DND-41 (cell line): ENCODE data around the gene FNBP1L.

ENCODE experiments used
- ATAC-seq: fragments of 200-7000 bp; cut with Tn5 transposase; 3 replicates; pipeline ENCODE4 v1.9.1; 2021; ENCODE audit warnings: low read depth; ENCODE audit not compliant: insufficient read depth
- DNase-seq: peaks from one replicate; pipeline ENCODE4 v3.0.0-alpha.2; 2020
- H2AFZ ChIP-seq: 2 replicates; pipeline ENCODE4 v1.6.0; 2012; ENCODE audit warnings: low read depth, low read length
- H3K27ac ChIP-seq: 2 replicates; pipeline ENCODE4 v1.5.1; 2012; ENCODE audit warnings: low read length, inconsistent platforms
- H3K27me3 ChIP-seq: fragments of 200-600 bp; sonication (generic); 2 replicates; pipeline ENCODE4 v1.6.0; 2012; ENCODE audit warnings: low read length, mild to moderate bottlenecking, inconsistent platforms; ENCODE audit not compliant: insufficient read depth, poor library complexity
- H3K36me3 ChIP-seq: 2 replicates; pipeline ENCODE4 v1.5.1; 2012; ENCODE audit warnings: low read length, inconsistent platforms; ENCODE audit not compliant: insufficient read depth
- H3K4me1 ChIP-seq: 2 replicates; pipeline ENCODE4 v1.5.1; 2012; ENCODE audit warnings: mild to moderate bottlenecking, low read length; ENCODE audit not compliant: insufficient read depth
- H3K4me2 ChIP-seq: 2 replicates; pipeline ENCODE4 v1.6.0; 2012; ENCODE audit warnings: mild to moderate bottlenecking, moderate library complexity, low read length, inconsistent platforms; ENCODE audit not compliant: insufficient read depth
- H3K4me3 ChIP-seq, 2 experiments: fragments of 200-600 bp in 1 of 2; shearing (Covaris generic) in 1 of 2; 2 replicates each; pipeline ENCODE4 v1.5.1; 2012 to 2016; ENCODE audit warnings: inconsistent platforms in 2 of 2, low read length in 2 of 2, mild to moderate bottlenecking in 2 of 2, low read depth in 1 of 2, moderate library complexity in 1 of 2
- H3K79me2 ChIP-seq: 2 replicates; pipeline ENCODE4 v1.6.0; 2012; ENCODE audit warnings: low read length, inconsistent platforms; ENCODE audit not compliant: insufficient read depth
- H3K9ac ChIP-seq: 2 replicates; pipeline ENCODE4 v1.6.0; 2012; ENCODE audit warnings: low read depth, mild to moderate bottlenecking, inconsistent platforms, low read length, moderate library complexity
- H3K9me3 ChIP-seq: 2 replicates; pipeline ENCODE4 v1.5.1; 2012; ENCODE audit warnings: low read length, moderate library complexity, mild to moderate bottlenecking, inconsistent platforms; ENCODE audit not compliant: insufficient read depth, severe bottlenecking
- H4K20me1 ChIP-seq: 2 replicates; pipeline ENCODE4 v1.6.0; 2012; ENCODE audit warnings: low read length; ENCODE audit not compliant: insufficient read depth
- CTCF ChIP-seq: IDR thresholded peaks from 2 replicates; pipeline ENCODE4 v1.5.1; 2012; ENCODE audit warnings: borderline replicate concordance, low read length, moderate library complexity, mild to moderate bottlenecking; ENCODE audit not compliant: poor library complexity, severe bottlenecking; ENCODE audit errors: extremely low read depth
- EZH2 ChIP-seq: IDR thresholded peaks from 3 replicates; pipeline ENCODE4 v1.6.1; 2012; ENCODE audit warnings: borderline replicate concordance, low read depth, mild to moderate bottlenecking, moderate library complexity, low read length, inconsistent platforms; ENCODE audit not compliant: severe bottlenecking

The FNBP1L gene

GRCh38 chr1:93592551-93592949 lies 144.6 kb downstream of the FNBP1L start:
- TF ChIP-seq CTCF = no peak
- no peak for TF ChIP-seq EZH2
- no peak overlapping the region for H3K9ac ChIP-seq
- no peak overlapping the region for H2AFZ ChIP-seq
- H3K27ac ChIP-seq = no peak overlapping the region
- H3K4me3 ChIP-seq = no peak overlapping the region
- H3K27me3 ChIP-seq = no peaks in the 10 kb centered on the region
- H4K20me1 ChIP-seq = no peaks in the 10 kb centered on the region
- H3K79me2 ChIP-seq = no peaks in the 10 kb centered on the region
- DNase-seq = no peak
- H3K4me1 ChIP-seq = no peaks in the 10 kb centered on the region
- ATAC-seq = no peak
- H3K36me3 ChIP-seq = no peaks in the 10 kb centered on the region
- H3K4me2 ChIP-seq = no peak overlapping the region
- no peaks in the 10 kb centered on the region for H3K9me3 ChIP-seq

- H4K20me1 ChIP-seq = no peaks in the 10 kb centered on the region
- H3K4me3 ChIP-seq = no peak overlapping the region
- no peak overlapping the region for H3K4me2 ChIP-seq
- no peak overlapping the region for H3K9ac ChIP-seq
- no peaks in the 10 kb centered on the region for H3K27me3 ChIP-seq
- TF ChIP-seq EZH2 (no peak), CTCF (no peak)
- no peak overlapping the region for H2AFZ ChIP-seq
- no peaks in the 10 kb centered on the region for H3K4me1 ChIP-seq
- no peaks in the 10 kb centered on the region for H3K36me3 ChIP-seq
- no peaks in the 10 kb centered on the region for H3K9me3 ChIP-seq
- no peaks in the 10 kb centered on the region for H3K79me2 ChIP-seq
- DNase-seq (no peak), ATAC-seq (no peak)
- H3K27ac ChIP-seq = no peak overlapping the region
Observed at GRCh38 chr1:93593854-93594602, 146.1 kb downstream of the FNBP1L start.

GRCh38 chr1:93594603-93594880 lies 146.6 kb downstream of the FNBP1L start:
- Histone ChIP-seq H3K9ac (no peak overlapping the region), H3K4me2 (no peak overlapping the region), H3K27me3 (no peaks in the 10 kb centered on the region), H3K79me2 (no peaks in the 10 kb centered on the region), H3K27ac (no peak overlapping the region), H3K36me3 (no peaks in the 10 kb centered on the region), H4K20me1 (no peaks in the 10 kb centered on the region), H3K4me1 (no peaks in the 10 kb centered on the region), H3K9me3 (no peaks in the 10 kb centered on the region), H2AFZ (no peak overlapping the region), H3K4me3 (no peak overlapping the region)
- TF ChIP-seq CTCF (no peak), EZH2 (no peak)
- no peak for DNase-seq
- ATAC-seq = no peak

- H3K27me3 ChIP-seq = no peaks in the 10 kb centered on the region
- H4K20me1 ChIP-seq = no peaks in the 10 kb centered on the region
- no peaks in the 10 kb centered on the region for H3K9me3 ChIP-seq
- no peak overlapping the region for H3K27ac ChIP-seq
- H3K9ac ChIP-seq = no peak overlapping the region
- no peaks in the 10 kb centered on the region for H3K36me3 ChIP-seq
- ATAC-seq (no peak), DNase-seq (no peak)
- no peaks in the 10 kb centered on the region for H3K79me2 ChIP-seq
- H3K4me1 ChIP-seq = no peaks in the 10 kb centered on the region
- TF ChIP-seq CTCF = no peak
- TF ChIP-seq EZH2 = no peak
- no peak overlapping the region for H2AFZ ChIP-seq
- H3K4me2 ChIP-seq = no peak overlapping the region
- H3K4me3 ChIP-seq = no peak overlapping the region
Observed at GRCh38 chr1:93595266-93595665, 147.3 kb downstream of the FNBP1L start.
